IMR-90 (cell line): ENCODE data around the gene AP1M2. TPM values are rescaled to one million over a fixed set of nuclear protein-coding genes. Genes with fewer than 3 reads are reported as not detected.

Source experiments
- ATAC-seq: fragments of 200-7000 bp; cut with Tn5 transposase; 2 replicates; pipeline ENCODE4 v1.9.1; 2020; ENCODE audit warnings: low read depth, mild to moderate bottlenecking, moderate library complexity
- BruUV-seq: library from RNA; stranded (reverse); fragments of 400-500 nt; replicated peaks from 2 replicates; lab custom pipeline; 2021; lab: Mats Ljungman, UMichigan
- CTCF ChIA-PET: fragments of 300-600 bp; formaldehyde crosslinking; extraction: SDS; loops from one replicate; lab custom pipeline; 2021; ENCODE audit warnings: antibody characterized with exemption; lab: Yijun Ruan, JAX
- POLR2A ChIA-PET: fragments of 300-600 bp; sonication (Branson Sonifier 250); formaldehyde crosslinking; loops from one replicate; lab custom pipeline; 2022; ENCODE audit warnings: antibody characterized with exemption; ENCODE audit not compliant: unreplicated experiment; lab: Charles Lee
- DNase-seq: peaks from one replicate; pipeline ENCODE4 v3.0.0; 2013
- H2AFZ ChIP-seq: replicated peaks from 2 replicates; pipeline ENCODE3; 2013; ENCODE audit warnings: low read length, mild to moderate bottlenecking; ENCODE audit not compliant: poor library complexity
- H2AK5ac ChIP-seq: 2 replicates; pipeline ENCODE4 v1.6.1; 2013; ENCODE audit warnings: low read depth, low read length, inconsistent platforms
- H2AK9ac ChIP-seq: replicated peaks from 2 replicates; pipeline ENCODE3; 2013; ENCODE audit warnings: mild to moderate bottlenecking, low read depth, low read length, moderate library complexity; ENCODE audit not compliant: poor library complexity
- H2BK120ac ChIP-seq: 2 replicates; pipeline ENCODE4 v1.6.1; 2013; ENCODE audit warnings: low read depth, low read length, inconsistent platforms
- H2BK15ac ChIP-seq: 3 replicates; pipeline ENCODE4 v1.6.1; 2013; ENCODE audit warnings: low read depth, low read length, inconsistent platforms
- H2BK20ac ChIP-seq: 2 replicates; pipeline ENCODE4 v1.6.1; 2013; ENCODE audit warnings: low read depth, mild to moderate bottlenecking, inconsistent platforms, low read length, moderate library complexity
- H2BK5ac ChIP-seq: 2 replicates; pipeline ENCODE4 v1.6.1; 2013; ENCODE audit warnings: mild to moderate bottlenecking, low read depth, low read length, inconsistent platforms; ENCODE audit not compliant: poor library complexity, severe bottlenecking
- H3K14ac ChIP-seq: replicated peaks from 2 replicates; pipeline ENCODE4 v1.6.1; 2013; ENCODE audit warnings: low read depth, low read length, inconsistent platforms
- H3K18ac ChIP-seq: 2 replicates; pipeline ENCODE4 v1.6.1; 2013; ENCODE audit warnings: low read depth, low read length, control low read depth
- H3K23ac ChIP-seq: 2 replicates; pipeline ENCODE4 v1.6.1; 2013; ENCODE audit warnings: low read depth, low read length, inconsistent platforms
- H3K27ac ChIP-seq: 2 replicates; pipeline ENCODE4 v1.5.1; 2013; ENCODE audit warnings: mild to moderate bottlenecking, control low read depth, low read length; ENCODE audit not compliant: insufficient read depth
- H3K27me3 ChIP-seq: 2 replicates; pipeline ENCODE4 v1.6.1; 2013; ENCODE audit warnings: low read length; ENCODE audit not compliant: control insufficient read depth, insufficient read depth
- H3K36me3 ChIP-seq: 2 replicates; pipeline ENCODE4 v1.6.1; 2013; ENCODE audit warnings: low read length, mixed read lengths; ENCODE audit not compliant: control insufficient read depth, insufficient read depth
- H3K4ac ChIP-seq: 2 replicates; pipeline ENCODE4 v1.6.1; 2013; ENCODE audit warnings: low read depth, low read length, inconsistent platforms
- H3K4me1 ChIP-seq: 2 replicates; pipeline ENCODE4 v1.6.1; 2013; ENCODE audit warnings: low read length, mixed read lengths; ENCODE audit not compliant: control insufficient read depth, insufficient read depth
- H3K4me2 ChIP-seq: 2 replicates; pipeline ENCODE4 v1.6.1; 2013; ENCODE audit warnings: low read depth, mild to moderate bottlenecking, control low read depth, low read length, moderate library complexity
- H3K4me3 ChIP-seq: 2 replicates; pipeline ENCODE4 v1.5.1; 2013; ENCODE audit warnings: low read depth, mild to moderate bottlenecking, control low read depth, low read length, moderate library complexity; ENCODE audit not compliant: insufficient read depth
- H3K56ac ChIP-seq: 2 replicates; pipeline ENCODE4 v1.6.1; 2013; ENCODE audit warnings: low read length, inconsistent platforms; ENCODE audit not compliant: insufficient read depth; ENCODE audit errors: extremely low read depth
- H3K79me1 ChIP-seq, 2 experiments: 2 replicates each; pipeline ENCODE4 v1.6.1; 2013; ENCODE audit warnings: low read length in 2 of 2, inconsistent platforms in 1 of 2, low read depth in 1 of 2
- H3K9ac ChIP-seq: 2 replicates; pipeline ENCODE4 v1.6.1; 2013; ENCODE audit warnings: low read depth, low read length, control low read depth
- H3K9me1 ChIP-seq: 2 replicates; pipeline ENCODE4 v1.6.1; 2013; ENCODE audit warnings: low read length, inconsistent platforms; ENCODE audit not compliant: insufficient read depth
- H3K9me3 ChIP-seq: 2 replicates; pipeline ENCODE4 v1.6.1; 2013; ENCODE audit warnings: low read length; ENCODE audit not compliant: control insufficient read depth, insufficient read depth
- H4K20me1 ChIP-seq: 2 replicates; pipeline ENCODE4 v1.6.1; 2013; ENCODE audit warnings: low read length, inconsistent platforms; ENCODE audit not compliant: insufficient read depth
- H4K5ac ChIP-seq: 2 replicates; pipeline ENCODE4 v1.6.1; 2013; ENCODE audit warnings: mild to moderate bottlenecking, low read depth, low read length, control low read depth
- H4K8ac ChIP-seq, 2 experiments: 2 replicates each; pipeline ENCODE4 v1.6.1; 2013; ENCODE audit warnings: low read depth in 2 of 2, low read length in 2 of 2, control low read depth in 1 of 2, inconsistent platforms in 1 of 2
- H4K91ac ChIP-seq: 2 replicates; pipeline ENCODE4 v1.6.1; 2013; ENCODE audit warnings: low read depth, low read length, inconsistent platforms; ENCODE audit not compliant: insufficient read depth
- CEBPB ChIP-seq: IDR thresholded peaks from 2 replicates; pipeline ENCODE4 v1.6.1; 2012; ENCODE audit warnings: low read depth, low read length, improper control_type of control experiment
- CTCF ChIP-seq: conservative IDR thresholded peaks from 2 replicates; pipeline ENCODE4 v1.5.1; 2012; ENCODE audit warnings: mild to moderate bottlenecking, low read depth, low read length, improper control_type of control experiment
- MXI1 ChIP-seq: IDR thresholded peaks from 2 replicates; pipeline ENCODE4 v1.6.1; 2012; ENCODE audit warnings: low read depth, mild to moderate bottlenecking, low read length, moderate library complexity, borderline replicate concordance
- NFE2L2 ChIP-seq: fragments of 150-350 bp; IDR thresholded peaks from 2 replicates; pipeline ENCODE4 v1.6.1; 2016; ENCODE audit warnings: low read depth, mild to moderate bottlenecking, low read length
- RFX5 ChIP-seq: IDR thresholded peaks from 2 replicates; pipeline ENCODE4 v1.8.0; 2012; ENCODE audit warnings: low read depth, mild to moderate bottlenecking, low read length, moderate library complexity
- SMC3 ChIP-seq: fragments of 150-350 bp; IDR thresholded peaks from 2 replicates; pipeline ENCODE4 v1.6.1; 2016; ENCODE audit warnings: low read depth, mild to moderate bottlenecking, antibody characterized with exemption, low read length, moderate library complexity
- WGBS, 2 experiments: methylation state at CpG; one replicate each; pipeline versions ENCODE4 v1.1.5 to v1.1.7; 2013; ENCODE audit warnings: missing lambda C conversion rate in 2 of 2; ENCODE audit not compliant: insufficient read length in 1 of 2; ENCODE audit errors: extremely low coverage in 2 of 2; 5-methylcytosine and 5-hydroxymethylcytosine counted together
- dilution Hi-C: fragments of 300-500 bp; cut with HindIII; formaldehyde crosslinking; loops from one replicate; pipeline ENCODE4 v1.14.3; 2018; ENCODE audit warnings: low sequenced_read_pairs; ENCODE audit not compliant: unreplicated experiment
- in situ Hi-C: fragments of 300-500 bp; cut with MboI; formaldehyde crosslinking; loops from 3 replicates; pipeline ENCODE4 v1.14.3; 2019; ENCODE audit warnings: low sequenced_read_pairs, inconsistent platforms, mixed read lengths
- intact Hi-C: fragments of 100-400 bp; cut with micrococcal nuclease; formaldehyde crosslinking; loops from 2 replicates; pipeline ENCODE4 v1.10.0; 2022
- polyA plus RNA-seq, 3 experiments: library from polyadenylated mRNA; depleted of rRNA; stranded (reverse); fragments of >200 nt; gene quantifications; 2 replicates each; pipeline ENCODE4 v1.2.3, GENCODE V29; 2012; ENCODE audit warnings: low replicate concordance in 1 of 3
- total RNA-seq: library from RNA; depleted of rRNA; stranded (reverse); fragments of >200 nt; gene quantifications from 2 replicates; pipeline ENCODE4 v1.2.3, GENCODE V29; 2012

Gene AP1M2
- total and polyA plus RNA-seq, 2 of the 4 experiments (the other 2 are of a cell fraction): 0.17 TPM; not detected in 1

- Histone ChIP-seq H2BK15ac (no peak overlapping the region), H2BK20ac (no peak overlapping the region), H4K8ac (no peak overlapping the region), H3K4ac (no peak overlapping the region), H3K27me3 (peaks cover 7% of the 10 kb centered on the region), H3K79me1 (no peaks in the 10 kb centered on the region), H2AFZ (peak overlapping the region; percentile 77), H3K4me1 (no peaks in the 10 kb centered on the region), H3K23ac (no peak overlapping the region), H3K4me2 (no peak overlapping the region), H3K56ac (no peak overlapping the region), H3K4me3 (no peak overlapping the region), H4K91ac (0 out of 2 replicates have a peak overlapping the region, but pooled peaks have one; percentile 4), H4K20me1 (no peaks in the 10 kb centered on the region), H3K9me1 (no peaks in the 10 kb centered on the region), H2AK9ac (no peak overlapping the region), H2BK120ac (no peak overlapping the region), H3K14ac (no peak overlapping the region), H2BK5ac (no peak overlapping the region), H3K27ac (no peak overlapping the region), H4K5ac (no peak overlapping the region), H3K9ac (no peak overlapping the region), H3K18ac (no peak overlapping the region), H2AK5ac (no peak overlapping the region), H3K36me3 (no peaks in the 10 kb centered on the region), H3K9me3 (peaks cover 2% of the 10 kb centered on the region; the same call in 1 of the 2 replicates)
- no peak for ATAC-seq
- POLR2A ChIA-PET: no interaction called here
- DNase-seq: peak; percentile 36
- intact Hi-C loops: no loop called here
- TF ChIP-seq CTCF (no peak), RFX5 (no peak), CEBPB (no peak), MXI1 (no peak), NFE2L2 (no peak), SMC3 (no peak)
- dilution Hi-C loops: no loop called here
- CTCF ChIA-PET: no interaction called here
- no TSS peak for BruUV-seq
- WGBS, 2 experiments: 35% methylated on average over 2 of the region's 6 CpGs; no CpG with 5 or more reads in 1 of the 2 experiments
- in situ Hi-C loops: no loop called here
These were observed 51.5 kb downstream of the AP1M2 start for GRCh38 chr19:10535613-10536012.
